GM12872 (cell line): ENCODE results near the gene IFITM5.

ENCODE experiments used
- TF ChIP-seq, protein P1 (sequence below): IDR thresholded peaks from 3 replicates; pipeline ENCODE4 v1.5.1; 2011; ENCODE audit warnings: low read depth, mild to moderate bottlenecking, low read length, moderate library complexity; ENCODE audit not compliant: insufficient read depth

The IFITM5 gene

DNA sequence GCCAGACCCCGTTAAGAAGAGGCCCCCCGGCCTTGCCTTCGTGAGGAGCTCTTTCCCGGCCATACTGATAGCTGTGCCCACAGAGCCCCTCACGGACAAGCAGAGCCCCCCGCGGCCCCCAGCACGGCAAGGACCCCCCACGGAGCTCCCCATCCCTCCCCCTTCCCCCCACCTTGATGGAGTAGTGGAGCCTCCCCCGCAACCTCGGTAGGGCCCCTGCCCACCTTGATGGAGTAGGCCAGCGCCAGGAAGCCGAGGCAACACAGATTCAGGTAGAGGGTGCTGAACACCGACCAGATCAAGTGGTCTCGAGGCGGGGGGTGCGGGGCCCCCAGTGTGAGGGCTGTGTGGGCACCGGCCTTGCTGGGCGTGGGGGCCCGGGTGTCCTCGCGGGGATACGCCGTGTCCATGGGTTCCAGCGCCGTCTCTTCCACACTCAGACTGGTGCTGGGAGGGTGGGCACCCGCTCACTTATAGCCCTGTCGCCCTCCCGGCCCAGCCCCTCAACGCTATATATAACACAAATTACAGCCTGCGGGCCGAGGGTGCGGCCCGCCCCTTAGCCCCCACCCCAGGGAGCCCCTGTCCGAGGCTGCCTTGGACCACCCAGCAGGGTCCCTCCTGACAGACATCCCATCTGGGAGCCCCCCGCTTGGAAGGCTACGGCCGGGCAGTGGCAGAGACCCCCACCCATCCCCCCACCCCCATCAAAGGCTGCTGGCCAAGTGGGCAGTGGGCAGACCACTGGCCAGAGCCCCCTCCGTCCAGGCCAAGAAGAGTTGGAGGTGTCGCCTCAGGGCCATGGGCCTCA, at the start of gene IFITM5:
TSS of gene IFITM5 (minus strand) at position 446 of the 811 bp plus-strand sequence. CDS start at position 410, 36 bp downstream.
- TF ChIP-seq, protein P1, sequence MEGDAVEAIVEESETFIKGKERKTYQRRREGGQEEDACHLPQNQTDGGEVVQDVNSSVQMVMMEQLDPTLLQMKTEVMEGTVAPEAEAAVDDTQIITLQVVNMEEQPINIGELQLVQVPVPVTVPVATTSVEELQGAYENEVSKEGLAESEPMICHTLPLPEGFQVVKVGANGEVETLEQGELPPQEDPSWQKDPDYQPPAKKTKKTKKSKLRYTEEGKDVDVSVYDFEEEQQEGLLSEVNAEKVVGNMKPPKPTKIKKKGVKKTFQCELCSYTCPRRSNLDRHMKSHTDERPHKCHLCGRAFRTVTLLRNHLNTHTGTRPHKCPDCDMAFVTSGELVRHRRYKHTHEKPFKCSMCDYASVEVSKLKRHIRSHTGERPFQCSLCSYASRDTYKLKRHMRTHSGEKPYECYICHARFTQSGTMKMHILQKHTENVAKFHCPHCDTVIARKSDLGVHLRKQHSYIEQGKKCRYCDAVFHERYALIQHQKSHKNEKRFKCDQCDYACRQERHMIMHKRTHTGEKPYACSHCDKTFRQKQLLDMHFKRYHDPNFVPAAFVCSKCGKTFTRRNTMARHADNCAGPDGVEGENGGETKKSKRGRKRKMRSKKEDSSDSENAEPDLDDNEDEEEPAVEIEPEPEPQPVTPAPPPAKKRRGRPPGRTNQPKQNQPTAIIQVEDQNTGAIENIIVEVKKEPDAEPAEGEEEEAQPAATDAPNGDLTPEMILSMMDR: no peak

DNA sequence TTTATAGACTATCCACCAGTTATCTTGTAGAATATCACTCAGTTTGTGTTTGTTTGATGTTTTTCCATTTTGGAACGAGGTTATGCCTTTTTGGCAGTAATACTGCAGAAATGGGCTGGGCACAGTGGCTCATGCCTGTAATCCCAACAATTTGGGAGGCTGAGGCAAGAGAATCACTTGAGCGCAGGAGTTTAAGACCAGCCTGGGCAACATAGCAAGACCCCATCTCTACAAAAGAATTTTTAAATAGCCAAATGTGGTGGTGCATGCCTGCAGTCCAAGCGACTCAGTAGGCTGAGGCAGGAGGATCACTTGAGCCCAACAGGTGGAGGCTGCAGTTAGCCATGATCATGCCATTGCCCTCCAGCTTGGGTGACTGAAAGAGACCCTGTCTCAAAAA, 47.2 kb upstream of the IFITM5 start:
- TF ChIP-seq, protein P1: no peak

DNA sequence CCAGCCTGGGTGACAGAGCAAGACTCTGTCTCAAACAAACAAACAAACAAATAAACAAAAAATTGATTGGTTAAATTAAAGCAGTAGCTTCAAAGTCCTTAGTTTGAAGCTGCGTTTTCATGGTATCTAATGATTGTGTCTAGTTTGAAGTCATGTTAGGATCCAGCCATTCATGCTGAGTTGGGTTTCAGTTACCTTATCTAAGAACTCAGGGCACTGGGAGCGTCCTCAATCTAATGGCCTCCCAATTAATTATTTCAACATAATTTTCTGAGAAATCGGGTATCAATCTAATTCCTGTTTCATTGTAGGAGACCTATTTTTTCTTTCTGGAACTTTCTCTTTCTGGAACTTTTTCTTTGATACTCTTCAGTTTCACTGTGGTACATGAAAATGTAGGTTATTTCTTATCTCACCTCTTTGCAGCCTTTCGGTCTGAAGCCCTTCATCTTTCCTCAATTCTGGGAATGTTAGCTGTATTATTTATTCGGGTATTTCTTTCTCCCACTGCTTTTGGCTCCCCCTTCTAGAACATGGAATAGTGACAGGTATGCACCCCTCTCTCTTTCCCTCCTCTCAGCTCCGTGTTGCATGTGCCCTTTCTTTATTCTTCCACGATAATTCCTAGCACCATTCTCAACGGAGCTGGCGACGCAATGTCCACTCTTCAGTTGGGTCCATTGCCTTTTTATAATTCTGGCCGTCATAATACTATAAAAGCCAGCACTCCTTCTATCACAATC, 45.7 kb upstream of the IFITM5 start:
- TF ChIP-seq, protein P1: no peak

DNA sequence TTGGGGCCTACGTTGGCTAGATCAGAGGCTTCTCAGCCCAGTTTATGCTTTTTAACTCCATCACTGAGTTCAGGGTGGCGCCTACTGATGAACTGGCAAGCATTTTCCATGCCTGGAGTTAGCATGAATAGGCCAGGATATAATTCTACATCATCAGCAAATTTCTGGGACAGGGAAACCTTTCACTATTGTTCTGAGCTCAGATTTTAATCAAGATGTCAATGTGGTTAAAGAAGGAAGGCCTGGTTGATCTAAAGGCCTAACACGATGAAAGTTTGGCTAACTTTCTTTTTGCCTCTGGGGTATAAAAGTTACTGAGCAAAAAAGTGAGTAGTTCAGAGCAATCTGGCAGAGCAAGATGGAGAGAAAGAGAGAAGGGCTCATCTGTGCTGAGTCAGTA, 43.0 kb upstream of the IFITM5 start:
- TF ChIP-seq, protein P1: no peak

DNA sequence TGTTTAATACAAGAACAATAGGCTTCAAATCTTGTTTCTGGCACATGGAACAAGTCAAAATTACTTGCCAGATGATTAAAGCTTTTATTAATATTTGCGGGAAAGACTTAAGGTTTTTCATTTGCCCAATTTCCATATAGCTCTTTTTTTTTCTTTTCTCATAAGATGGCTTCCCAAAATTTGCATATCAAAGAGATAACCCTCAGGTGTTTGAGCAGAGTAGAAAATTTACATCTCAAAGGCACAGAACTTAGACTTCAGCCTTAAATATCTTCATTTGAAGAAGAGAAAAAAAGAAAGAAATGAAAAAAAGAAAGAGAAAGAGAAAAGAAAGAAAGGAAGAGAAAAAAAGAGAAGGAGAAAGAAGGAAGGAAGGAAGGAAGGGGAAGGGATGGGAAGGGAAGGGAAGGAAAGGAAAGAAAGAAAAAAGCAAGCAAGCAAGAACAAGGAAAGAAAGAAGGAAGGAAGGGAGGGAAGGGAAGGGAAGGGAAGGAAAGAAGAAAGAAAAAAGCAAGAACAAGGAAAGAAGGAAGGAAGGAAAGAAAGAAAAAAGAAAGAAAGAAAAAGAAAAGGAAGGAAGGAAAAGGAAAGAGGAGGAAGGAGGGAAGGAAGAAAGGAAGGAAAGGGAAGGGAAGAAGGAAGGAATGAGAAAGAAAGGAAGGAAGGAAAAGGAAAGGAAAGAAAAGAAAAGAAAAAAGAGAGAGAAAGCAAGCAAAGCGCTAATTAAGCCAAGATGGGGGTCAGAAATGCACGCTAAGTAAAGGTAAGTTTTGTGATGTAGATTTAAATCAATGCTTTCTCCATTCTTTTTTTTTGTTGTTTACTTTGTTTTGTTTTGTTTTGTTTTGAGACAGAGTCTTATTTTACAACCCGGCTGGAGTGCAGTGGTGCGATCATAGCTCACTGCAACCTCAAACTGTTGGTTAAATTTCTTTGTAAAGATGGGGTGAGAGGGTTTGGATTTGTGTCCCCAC, 41.5 kb upstream of the IFITM5 start:
- TF ChIP-seq, protein P1: no peak

DNA sequence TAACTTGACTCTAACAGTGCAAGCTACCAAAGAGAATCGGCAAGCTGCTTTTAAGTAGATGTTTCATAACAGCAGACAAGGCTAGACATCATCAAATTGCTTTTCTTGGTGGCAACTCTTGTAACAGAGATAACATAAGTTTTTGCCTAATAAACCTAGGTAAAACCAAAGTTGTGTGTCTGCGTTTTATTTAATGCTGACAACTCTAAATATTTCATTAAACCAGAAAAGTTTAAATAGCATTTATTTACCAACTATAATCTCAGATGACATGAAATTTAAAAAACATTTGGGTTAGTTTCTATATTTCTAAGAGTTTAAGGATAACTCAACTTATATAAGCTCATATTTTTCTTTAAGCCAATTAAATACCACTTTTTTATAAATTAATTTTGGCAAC, 40.6 kb upstream of the IFITM5 start:
- TF ChIP-seq, protein P1: no peak
